ENCODE data around the gene ASB10. TPM values are rescaled to one million over a fixed set of nuclear protein-coding genes. Genes with fewer than 3 reads are reported as not detected.

The ASB10 gene
- total and polyA plus RNA-seq, 2 experiments from 2014 or later: not detected

DNA sequence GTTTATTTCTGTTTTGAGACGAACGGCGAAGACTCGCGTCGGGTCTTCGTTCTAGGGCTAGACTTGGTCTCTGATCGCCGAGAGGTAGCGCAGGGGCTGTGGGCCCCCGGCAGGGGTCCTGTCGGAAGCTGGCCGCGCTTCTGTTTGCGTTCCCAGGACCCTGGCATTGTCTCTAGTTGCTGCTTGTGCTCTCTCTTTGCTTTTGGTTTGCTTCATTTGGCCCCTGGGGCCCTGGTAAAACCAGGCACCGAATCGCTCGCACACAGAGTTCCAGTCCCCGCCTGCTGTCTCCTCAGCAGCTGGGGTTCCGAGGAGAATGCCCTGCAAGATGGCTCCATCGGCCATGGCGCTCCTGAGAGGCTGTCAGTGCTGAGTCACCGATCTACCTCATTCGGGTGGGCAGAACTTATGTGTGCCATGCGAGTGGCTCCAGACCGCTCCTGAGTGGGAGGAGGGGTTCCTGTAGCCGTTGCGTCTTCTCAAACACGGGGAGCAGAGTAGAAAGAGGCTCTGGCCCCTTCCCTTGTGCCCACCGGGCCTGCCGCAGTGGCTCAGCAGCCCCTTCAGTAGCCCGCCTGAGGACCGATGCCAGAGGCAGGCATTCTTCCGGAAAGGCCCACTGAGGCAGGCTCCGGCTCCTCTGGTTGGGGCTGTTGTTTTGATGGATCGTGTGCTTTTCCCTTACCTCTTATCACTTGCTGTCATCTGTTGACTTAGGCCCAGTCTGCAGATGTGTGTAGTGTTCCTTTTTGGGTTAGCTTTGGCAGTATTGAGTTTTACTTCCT is 46.1 kb upstream of the ASB10 start:
- H3K4me3 ChIP-seq: peak overlapping the region; percentile 96
- peak; percentile 47 for ATAC-seq
- Mint-ChIP-seq H3K4me3 (peak overlapping the region; percentile 98), H3K9me3 (no peaks in the 10 kb centered on the region), H3K36me3 (ENCODE audit: low read depth) (peaks cover 15% of the 10 kb centered on the region; the same call in 2 of the 3 replicates), H3K27ac (peak overlapping the region; percentile 84; the same call in 1 of the 2 replicates), H3K4me1 (peaks cover 16% of the 10 kb centered on the region), H3K27me3 (ENCODE audit: insufficient read depth, low read depth, poor library complexity) (peaks cover 8% of the 10 kb centered on the region)
- peaks cover 10% of the 10 kb centered on the region for H3K4me1 ChIP-seq (ENCODE audit: insufficient read depth)
- H3K79me2 ChIP-seq (replicated peaks; ENCODE audit: insufficient read depth): peaks cover 19% of the 10 kb centered on the region
- H2AFZ ChIP-seq: 0 out of 2 replicates have a peak overlapping the region, but pooled peaks have one; percentile 59
- no peaks in the 10 kb centered on the region for H3K36me3 ChIP-seq (ENCODE audit: insufficient read depth)
- peaks cover 14% of the 10 kb centered on the region; the same call in 1 of the 2 replicates for H4K20me1 ChIP-seq (replicated peaks; ENCODE audit: insufficient read depth)
- peak; percentile 57 for DNase-seq (ENCODE audit: low spot score)
- no peaks in the 10 kb centered on the region for H3K27me3 ChIP-seq (ENCODE audit: insufficient read depth)
- peaks cover 2% of the 10 kb centered on the region for H3F3A ChIP-seq (replicated peaks; ENCODE audit: low read depth)
- peak overlapping the region; percentile 74; the same call in 1 of the 2 replicates for H3K27ac ChIP-seq (ENCODE audit: low read depth)
- H3K9me2 ChIP-seq (ENCODE audit: insufficient read depth): no peaks in the 10 kb centered on the region
- H3K4me2 ChIP-seq: peak overlapping the region; percentile 95
- TF ChIP-seq STAT1 (IDR thresholded peaks at IDR 0.05; ENCODE audit: unreplicated experiment) (no peak), ZNF114 (CRISPR knock-in tag; IDR thresholded peaks at IDR 0.05) (no peak), EZH2 (IDR thresholded peaks at IDR 0.05; ENCODE audit: low read depth, unreplicated experiment) (no peak), CREB1 (CRISPR knock-in tag; IDR thresholded peaks at IDR 0.05; ENCODE audit: low read depth) (no peak), EZH2phosphoT487 (IDR thresholded peaks at IDR 0.05; ENCODE audit: unreplicated experiment) (no peak), REST (IDR thresholded peaks at IDR 0.05; ENCODE audit: unreplicated experiment) (no peak), ZNF331 (CRISPR knock-in tag; IDR thresholded peaks at IDR 0.05; ENCODE audit: low read depth) (no peak), NANOG (IDR thresholded peaks at IDR 0.05; ENCODE audit: borderline replicate concordance) (no peak), POLR2AphosphoS5 (IDR thresholded peaks at IDR 0.05; ENCODE audit: low read depth) (no peak), JUNB (IDR thresholded peaks at IDR 0.05; ENCODE audit: unreplicated experiment) (no peak)
- TF ChIP-seq, protein P1, sequence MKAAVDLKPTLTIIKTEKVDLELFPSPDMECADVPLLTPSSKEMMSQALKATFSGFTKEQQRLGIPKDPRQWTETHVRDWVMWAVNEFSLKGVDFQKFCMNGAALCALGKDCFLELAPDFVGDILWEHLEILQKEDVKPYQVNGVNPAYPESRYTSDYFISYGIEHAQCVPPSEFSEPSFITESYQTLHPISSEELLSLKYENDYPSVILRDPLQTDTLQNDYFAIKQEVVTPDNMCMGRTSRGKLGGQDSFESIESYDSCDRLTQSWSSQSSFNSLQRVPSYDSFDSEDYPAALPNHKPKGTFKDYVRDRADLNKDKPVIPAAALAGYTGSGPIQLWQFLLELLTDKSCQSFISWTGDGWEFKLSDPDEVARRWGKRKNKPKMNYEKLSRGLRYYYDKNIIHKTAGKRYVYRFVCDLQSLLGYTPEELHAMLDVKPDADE (IDR thresholded peaks at IDR 0.05): no peak
- TF ChIP-seq, protein P2, sequence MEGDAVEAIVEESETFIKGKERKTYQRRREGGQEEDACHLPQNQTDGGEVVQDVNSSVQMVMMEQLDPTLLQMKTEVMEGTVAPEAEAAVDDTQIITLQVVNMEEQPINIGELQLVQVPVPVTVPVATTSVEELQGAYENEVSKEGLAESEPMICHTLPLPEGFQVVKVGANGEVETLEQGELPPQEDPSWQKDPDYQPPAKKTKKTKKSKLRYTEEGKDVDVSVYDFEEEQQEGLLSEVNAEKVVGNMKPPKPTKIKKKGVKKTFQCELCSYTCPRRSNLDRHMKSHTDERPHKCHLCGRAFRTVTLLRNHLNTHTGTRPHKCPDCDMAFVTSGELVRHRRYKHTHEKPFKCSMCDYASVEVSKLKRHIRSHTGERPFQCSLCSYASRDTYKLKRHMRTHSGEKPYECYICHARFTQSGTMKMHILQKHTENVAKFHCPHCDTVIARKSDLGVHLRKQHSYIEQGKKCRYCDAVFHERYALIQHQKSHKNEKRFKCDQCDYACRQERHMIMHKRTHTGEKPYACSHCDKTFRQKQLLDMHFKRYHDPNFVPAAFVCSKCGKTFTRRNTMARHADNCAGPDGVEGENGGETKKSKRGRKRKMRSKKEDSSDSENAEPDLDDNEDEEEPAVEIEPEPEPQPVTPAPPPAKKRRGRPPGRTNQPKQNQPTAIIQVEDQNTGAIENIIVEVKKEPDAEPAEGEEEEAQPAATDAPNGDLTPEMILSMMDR (conservative IDR thresholded peaks at IDR 0.05; ENCODE audit: low read depth in 2 of 2): no peak
- TF ChIP-seq, protein P3, sequence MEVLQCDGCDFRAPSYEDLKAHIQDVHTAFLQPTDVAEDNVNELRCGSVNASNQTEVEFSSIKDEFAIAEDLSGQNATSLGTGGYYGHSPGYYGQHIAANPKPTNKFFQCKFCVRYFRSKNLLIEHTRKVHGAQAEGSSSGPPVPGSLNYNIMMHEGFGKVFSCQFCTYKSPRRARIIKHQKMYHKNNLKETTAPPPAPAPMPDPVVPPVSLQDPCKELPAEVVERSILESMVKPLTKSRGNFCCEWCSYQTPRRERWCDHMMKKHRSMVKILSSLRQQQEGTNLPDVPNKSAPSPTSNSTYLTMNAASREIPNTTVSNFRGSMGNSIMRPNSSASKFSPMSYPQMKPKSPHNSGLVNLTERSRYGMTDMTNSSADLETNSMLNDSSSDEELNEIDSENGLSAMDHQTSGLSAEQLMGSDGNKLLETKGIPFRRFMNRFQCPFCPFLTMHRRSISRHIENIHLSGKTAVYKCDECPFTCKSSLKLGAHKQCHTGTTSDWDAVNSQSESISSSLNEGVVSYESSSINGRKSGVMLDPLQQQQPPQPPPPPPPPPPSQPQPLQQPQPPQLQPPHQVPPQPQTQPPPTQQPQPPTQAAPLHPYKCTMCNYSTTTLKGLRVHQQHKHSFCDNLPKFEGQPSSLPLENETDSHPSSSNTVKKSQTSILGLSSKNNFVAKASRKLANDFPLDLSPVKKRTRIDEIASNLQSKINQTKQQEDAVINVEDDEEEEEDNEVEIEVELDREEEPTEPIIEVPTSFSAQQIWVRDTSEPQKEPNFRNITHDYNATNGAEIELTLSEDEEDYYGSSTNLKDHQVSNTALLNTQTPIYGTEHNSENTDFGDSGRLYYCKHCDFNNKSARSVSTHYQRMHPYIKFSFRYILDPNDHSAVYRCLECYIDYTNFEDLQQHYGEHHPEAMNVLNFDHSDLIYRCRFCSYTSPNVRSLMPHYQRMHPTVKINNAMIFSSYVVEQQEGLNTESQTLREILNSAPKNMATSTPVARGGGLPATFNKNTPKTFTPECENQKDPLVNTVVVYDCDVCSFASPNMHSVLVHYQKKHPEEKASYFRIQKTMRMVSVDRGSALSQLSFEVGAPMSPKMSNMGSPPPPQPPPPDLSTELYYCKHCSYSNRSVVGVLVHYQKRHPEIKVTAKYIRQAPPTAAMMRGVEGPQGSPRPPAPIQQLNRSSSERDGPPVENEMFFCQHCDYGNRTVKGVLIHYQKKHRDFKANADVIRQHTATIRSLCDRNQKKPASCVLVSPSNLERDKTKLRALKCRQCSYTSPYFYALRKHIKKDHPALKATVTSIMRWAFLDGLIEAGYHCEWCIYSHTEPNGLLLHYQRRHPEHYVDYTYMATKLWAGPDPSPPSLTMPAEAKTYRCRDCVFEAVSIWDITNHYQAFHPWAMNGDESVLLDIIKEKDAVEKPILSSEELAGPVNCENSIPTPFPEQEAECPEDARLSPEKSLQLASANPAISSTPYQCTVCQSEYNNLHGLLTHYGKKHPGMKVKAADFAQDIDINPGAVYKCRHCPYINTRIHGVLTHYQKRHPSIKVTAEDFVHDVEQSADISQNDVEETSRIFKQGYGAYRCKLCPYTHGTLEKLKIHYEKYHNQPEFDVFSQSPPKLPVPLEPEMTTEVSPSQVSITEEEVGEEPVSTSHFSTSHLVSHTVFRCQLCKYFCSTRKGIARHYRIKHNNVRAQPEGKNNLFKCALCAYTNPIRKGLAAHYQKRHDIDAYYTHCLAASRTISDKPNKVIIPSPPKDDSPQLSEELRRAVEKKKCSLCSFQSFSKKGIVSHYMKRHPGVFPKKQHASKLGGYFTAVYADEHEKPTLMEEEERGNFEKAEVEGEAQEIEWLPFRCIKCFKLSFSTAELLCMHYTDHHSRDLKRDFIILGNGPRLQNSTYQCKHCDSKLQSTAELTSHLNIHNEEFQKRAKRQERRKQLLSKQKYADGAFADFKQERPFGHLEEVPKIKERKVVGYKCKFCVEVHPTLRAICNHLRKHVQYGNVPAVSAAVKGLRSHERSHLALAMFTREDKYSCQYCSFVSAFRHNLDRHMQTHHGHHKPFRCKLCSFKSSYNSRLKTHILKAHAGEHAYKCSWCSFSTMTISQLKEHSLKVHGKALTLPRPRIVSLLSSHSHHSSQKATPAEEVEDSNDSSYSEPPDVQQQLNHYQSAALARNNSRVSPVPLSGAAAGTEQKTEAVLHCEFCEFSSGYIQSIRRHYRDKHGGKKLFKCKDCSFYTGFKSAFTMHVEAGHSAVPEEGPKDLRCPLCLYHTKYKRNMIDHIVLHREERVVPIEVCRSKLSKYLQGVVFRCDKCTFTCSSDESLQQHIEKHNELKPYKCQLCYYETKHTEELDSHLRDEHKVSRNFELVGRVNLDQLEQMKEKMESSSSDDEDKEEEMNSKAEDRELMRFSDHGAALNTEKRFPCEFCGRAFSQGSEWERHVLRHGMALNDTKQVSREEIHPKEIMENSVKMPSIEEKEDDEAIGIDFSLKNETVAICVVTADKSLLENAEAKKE (CRISPR knock-in tag; IDR thresholded peaks at IDR 0.05): no peak
